ENCODE measurements around the gene LARP4B.

Gene LARP4B

DNA sequence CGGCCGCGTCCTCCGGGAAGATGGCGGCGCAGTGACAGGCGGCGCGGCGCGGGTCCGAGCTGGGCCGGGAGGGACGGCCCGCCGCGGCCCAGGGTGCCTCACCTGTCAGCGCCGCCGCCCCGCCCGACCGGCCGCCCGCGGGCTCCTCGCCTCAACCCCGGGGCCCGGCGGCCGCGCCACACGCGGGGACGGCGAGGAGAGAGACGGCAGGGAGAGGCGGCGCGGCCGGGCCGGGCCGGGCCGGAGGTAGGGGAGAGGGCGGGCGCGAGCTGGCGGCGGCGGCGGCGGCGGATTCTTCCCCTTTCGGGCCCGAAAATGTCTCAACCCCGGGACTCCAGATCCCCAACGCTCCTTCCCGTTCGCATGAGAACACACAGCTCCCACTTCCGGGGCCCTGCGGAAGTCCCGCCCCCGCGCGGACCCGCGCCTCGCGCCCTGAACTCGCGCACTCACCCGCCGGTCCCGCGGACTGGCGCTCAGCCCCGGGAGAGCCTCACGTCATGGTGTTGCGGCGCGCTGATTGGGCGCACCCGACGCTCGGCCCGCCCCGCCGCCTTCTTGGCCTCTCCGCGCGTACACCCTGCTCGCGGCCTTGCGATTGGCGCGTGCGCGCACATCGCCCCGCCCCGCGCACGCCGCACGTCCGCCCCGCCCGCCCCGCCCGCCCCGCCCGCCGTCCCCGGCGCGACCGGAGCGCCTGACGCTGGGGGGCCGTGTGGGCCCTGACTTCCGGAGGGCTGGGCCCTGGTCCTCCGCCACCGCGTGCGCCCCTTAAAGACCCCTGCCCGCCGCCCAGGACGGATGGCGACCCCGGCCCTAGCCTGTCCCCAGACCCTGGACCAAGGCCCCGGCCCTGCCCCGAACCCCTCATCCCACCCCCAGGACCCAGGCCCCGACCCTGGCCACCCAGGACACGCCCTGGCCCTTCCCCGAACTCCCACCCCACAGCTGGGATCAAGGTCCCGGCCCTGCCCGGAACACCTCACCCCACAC lies at the start of gene LARP4B:
Gene LARP4B (minus strand): TSS at position 380 of the 993 bp plus-strand sequence. CDS start 45,984 bp downstream, outside the sequence.
- peak; percentile 97 for DNase-seq

GRCh38 chr10:980468-981093 lies 49.1 kb upstream of the LARP4B start:
- DNase-seq: no peak

GRCh38 chr10:978826-979421 lies 47.4 kb upstream of the LARP4B start:
- no peak for DNase-seq

GRCh38 chr10:976316-976715 lies 44.8 kb upstream of the LARP4B start:
- no peak for DNase-seq

DNA sequence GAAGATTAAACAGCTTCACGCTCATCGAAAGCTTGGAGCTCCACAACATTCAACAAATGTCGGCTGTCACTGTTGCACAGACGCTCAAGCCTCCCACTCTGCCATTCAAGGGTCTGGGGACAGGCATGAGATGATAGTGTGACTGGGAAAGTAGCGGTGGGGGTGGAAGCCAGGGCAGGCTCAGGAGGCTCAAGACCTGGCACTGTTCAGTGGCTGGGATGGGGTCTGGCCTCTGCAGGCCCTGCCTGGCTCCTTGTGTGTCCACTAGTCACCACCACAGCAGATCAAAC lies 43.2 kb upstream of the LARP4B start:
- no peak for DNase-seq

GRCh38 chr10:974038-974784 lies 42.7 kb upstream of the LARP4B start:
- no peak for DNase-seq

DNA sequence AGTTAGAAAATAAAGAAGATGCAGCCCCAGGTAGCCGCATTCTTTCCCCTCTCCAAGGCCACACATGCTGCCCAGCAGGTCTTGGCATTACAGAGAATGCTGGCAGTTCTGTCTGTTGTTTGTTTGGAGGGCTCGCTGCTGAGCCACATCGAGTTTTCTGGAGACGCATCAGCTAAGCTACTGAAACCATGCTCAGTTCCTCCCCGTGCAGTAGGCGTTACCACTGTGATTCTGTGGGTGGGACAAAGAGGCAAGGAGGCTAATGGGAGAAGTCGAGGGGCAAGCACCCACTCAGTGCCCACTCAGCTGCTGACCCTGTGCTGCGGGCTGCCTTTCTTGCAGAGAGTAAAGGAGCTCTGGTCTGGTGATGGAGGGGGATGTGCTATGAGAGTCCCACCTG lies 41.3 kb upstream of the LARP4B start:
- no peak for DNase-seq

- no peak for DNase-seq
These were observed 40.1 kb upstream of the LARP4B start for GRCh38 chr10:971613-972012.

DNA sequence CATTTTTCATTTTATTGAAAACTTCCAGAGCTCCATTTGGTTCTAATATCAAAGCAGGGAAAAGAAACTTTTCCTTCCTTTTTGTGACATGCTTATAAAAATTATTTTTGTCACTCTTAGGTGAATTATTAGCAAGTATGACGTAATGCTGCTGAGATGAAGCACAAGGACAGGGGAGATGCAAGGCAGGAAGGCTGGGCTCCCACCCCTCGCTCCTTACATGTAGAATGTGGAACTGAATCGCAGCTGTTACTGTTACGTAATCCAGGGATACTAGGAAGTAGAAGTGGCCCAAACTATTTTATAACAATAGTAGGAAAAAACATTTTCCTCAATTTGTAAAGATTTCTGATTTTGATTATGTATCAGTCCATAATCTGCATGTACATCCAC lies 39.6 kb upstream of the LARP4B start:
- DNase-seq: no peak

DNA sequence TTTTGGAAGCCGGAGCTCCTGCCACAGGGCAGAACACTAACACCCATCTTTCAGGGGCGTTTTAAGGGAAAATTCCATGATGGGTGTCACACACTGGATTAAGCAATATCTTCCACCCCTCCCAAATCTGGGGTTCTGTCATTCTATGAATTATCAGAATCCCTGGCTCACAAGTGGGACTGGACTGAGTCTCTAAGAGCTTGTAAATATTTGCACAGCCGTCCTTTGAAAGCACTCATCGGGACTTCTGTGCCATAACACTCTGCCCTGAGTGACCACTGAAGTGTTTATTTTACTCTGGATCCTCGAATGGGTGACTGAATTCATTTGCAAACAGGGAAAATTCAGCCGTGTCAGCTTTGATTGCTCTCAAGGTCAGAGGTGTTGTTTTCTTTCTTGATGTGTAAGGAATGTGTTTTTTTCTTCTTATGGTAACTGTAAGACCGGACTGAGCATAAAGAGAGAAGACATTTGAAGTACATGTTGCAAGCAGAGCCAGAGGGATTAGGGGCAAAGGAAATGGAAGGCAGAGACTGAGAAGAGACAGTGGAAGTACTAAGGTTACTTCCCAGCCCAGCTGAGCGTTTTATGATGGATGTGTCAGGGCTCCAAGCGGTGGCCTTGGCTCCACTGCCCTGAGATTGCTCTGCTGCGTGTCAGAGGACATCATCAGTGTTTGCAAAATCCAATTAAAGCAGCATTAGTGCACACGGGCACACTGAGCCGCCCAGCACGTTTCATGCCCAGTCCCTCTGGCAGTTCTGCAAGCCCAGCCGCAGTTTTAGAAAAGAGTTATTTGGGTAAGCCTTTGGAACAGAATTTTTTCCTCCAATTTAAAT lies 39.0 kb upstream of the LARP4B start:
- no peak for DNase-seq

DNA sequence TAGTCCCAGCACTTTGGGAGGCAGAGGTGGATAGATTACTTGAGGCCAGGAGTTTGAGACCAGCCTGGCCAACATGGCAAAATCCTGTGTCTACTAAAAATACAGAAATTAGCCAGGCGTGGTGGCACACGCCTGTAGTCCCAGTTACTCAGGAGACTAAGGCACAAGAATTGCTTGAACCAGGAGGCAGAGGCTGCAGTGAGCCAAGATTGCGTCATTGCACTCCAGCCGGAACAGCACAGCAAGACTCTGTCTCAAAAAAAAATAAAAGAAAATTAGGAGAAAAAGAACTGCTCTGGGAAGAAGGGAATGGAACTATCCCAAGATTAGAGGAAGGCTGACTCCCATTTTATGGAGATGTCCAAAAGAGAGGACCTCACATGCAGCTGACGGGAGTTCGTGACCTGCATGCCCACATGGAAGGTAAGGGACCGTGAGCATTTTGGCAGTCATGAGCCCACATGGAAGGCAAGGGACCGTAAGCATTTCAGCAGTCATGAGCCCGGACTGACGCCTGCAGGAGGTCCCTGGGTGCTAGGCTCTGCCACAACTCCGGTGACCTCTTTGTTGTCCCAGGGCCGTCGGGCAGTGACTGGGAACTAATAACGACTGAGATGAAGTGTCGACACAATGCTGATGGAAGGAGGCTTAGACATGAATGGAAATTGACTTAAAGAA lies 38.1 kb upstream of the LARP4B start:
- no peak for DNase-seq

DNA sequence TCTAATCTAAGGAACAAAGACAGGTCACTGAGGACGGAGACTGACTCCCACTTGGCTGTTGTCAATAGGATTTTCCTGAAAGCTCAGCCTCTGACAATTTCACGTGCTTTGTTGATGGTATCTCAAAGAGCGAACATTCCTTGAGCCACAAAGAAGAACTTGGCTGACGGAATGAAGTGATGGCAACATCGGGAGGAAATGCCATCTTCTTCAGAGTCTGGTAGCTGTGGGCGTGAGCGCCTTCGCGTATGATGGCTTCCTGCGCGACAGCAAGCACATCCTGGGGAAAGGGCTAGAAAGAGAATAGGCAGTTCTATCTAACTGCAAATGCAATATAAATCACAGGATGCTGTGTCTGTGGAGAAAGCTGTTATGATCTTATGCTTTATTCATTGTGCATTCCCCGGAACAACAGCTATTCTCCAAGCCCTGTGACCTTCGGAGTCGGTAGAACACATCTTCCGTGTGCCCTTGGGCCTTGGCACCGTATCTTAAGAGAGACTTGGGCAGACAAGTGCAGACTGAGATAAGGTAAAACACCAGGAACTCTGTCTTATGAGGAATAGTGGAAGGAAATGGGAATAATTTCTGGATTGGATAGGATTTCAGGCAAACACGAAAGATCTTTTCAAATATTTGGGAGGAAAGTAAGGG lies 37.2 kb upstream of the LARP4B start:
- DNase-seq: no peak

GRCh38 chr10:966466-967235 lies 35.1 kb upstream of the LARP4B start:
- DNase-seq: no peak

- DNase-seq: no peak
These were observed 33.5 kb upstream of the LARP4B start for GRCh38 chr10:964988-965417.

GRCh38 chr10:964321-964987 lies 32.9 kb upstream of the LARP4B start:
- no peak for DNase-seq

- DNase-seq: no peak
These were observed 32.1 kb upstream of the LARP4B start for GRCh38 chr10:963655-964054.

GRCh38 chr10:963186-963585 lies 31.7 kb upstream of the LARP4B start:
- DNase-seq: no peak

DNA sequence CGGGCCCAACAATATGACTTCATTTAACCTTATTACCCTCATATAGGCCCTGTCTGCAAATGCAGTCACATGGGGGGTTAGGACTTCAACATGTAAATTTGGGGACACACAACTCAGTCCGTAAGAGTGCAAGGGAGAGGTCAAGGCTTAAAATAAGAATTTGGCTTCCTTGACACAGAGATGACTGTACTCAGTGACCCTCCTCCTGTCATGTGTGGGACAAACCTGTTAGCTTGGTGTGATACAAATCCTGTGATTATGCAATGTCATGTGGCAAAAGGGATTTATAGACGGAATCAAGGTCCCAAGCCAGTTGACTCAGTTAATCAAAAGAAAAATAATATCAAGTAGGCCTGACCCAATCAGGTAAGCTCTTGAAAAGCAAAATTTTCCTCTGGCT lies 30.8 kb upstream of the LARP4B start:
- DNase-seq: no peak

- no peak for DNase-seq
These were observed 27.4 kb upstream of the LARP4B start for GRCh38 chr10:958856-959255.

- DNase-seq: no peak
These were observed 26.6 kb upstream of the LARP4B start for GRCh38 chr10:958106-958505.
